HG03064 (cell line): ENCODE results near the gene MRPL54.
"Not testable (repeated sequence)": the region's sequence is repeated elsewhere in the genome, so short reads cannot be mapped to it uniquely, and the experiment has no call there.

Experiments used
- ATAC-seq: cut with Tn5 transposase; IDR thresholded peaks from one replicate; pipeline ENCODE4 v1.9.1; 2021; ENCODE audit warnings: low read depth; ENCODE audit not compliant: unreplicated experiment

MRPL54 gene

DNA sequence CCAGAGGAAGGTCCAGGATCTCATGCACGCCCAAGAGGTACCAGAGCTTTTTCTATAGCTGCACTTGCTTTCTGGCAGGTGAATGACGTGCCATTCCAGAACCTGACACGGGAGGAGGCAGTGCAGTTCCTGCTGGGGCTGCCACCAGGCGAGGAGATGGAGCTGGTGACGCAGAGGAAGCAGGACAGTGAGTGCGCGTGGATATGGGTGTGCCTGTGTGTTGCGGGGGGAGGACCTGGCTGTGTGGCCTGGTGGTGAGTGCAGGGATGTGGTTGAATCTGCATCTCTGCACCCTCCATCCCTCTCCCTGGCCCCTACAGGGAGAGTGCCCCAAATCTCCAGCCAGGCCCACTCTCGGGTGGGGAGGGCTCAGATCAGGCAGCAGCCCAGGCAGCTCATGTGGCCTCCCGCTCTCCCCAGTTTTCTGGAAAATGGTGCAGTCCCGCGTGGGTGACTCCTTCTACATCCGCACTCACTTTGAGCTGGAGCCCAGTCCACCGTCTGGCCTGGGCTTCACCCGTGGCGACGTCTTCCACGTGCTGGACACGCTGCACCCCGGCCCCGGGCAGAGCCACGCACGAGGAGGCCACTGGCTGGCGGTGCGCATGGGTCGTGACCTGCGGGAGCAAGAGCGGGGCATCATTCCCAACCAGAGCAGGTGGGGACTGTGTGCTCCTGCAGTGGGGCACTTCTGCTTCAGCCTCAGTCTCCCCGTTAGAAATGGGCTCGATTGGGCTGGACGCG, 23.8 kb upstream of the MRPL54 start:
- no peak for ATAC-seq

DNA sequence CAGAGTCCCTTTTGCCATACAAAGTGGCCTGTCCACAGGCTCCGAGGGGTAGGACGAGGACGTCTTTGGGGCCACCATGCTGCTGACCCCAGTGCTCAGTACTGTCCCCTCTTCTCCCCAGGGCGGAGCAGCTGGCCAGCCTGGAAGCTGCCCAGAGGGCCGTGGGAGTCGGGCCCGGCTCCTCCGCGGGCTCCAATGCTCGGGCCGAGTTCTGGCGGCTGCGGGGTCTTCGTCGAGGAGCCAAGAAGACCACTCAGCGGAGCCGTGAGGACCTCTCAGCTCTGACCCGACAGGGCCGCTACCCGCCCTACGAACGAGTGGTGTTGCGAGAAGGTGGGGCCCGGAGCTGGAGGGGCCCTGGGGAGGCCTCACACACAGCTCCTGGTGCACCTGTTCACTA, 22.1 kb upstream of the MRPL54 start:
- ATAC-seq: no peak

DNA sequence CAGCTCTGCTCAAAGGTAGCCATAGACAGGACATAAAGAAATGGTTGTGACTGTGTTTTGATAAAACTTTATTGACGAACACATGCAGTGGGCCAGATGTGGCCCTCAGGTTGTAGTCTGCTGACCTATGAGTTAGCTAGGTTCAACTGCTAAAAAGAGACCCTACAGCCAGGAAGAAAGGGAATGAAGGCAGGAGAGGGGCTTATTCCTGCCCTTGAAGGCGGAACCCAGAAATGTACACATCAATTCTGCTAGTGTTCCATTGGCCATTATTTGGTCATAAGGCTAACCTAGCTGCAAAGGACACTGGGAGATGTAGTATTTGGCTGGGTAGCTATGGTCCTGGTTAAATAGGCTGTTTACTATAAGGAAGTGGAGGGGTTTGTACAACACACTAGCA, 19.0 kb upstream of the MRPL54 start:
- no peak for ATAC-seq

DNA sequence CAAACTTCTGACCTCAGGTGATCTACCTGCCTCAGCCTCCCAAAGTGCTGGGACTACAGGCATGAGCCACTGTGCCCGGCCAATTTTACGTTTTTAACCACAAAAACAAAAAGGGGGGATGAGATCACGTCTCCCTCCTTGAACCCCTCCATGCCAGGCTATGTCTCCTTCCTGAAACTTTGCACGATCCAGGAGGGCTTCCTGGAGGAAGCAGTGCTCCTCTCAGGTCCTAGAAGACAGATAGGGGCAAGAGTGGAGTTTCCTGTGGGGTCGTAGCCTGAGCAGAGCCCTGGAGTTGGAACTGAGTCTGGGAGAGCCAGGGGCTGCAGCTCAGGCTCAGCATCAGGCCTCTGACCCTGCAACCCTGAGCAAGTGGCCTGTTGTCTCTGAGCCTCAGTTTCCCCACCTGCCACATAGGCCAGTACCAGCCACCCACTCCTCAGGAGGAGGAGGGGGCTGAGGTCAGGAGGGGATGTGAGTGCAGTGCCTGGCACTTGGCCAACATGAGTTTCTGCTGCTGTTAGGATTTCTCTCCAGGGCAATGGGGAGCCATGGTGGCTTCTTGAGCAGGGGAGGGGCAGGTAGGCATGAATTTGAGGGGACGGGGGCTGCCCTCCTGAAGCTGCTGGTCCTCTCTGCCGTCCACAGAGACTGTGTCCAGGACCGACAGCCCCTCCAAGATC, 17.0 kb upstream of the MRPL54 start:
- no peak for ATAC-seq

DNA sequence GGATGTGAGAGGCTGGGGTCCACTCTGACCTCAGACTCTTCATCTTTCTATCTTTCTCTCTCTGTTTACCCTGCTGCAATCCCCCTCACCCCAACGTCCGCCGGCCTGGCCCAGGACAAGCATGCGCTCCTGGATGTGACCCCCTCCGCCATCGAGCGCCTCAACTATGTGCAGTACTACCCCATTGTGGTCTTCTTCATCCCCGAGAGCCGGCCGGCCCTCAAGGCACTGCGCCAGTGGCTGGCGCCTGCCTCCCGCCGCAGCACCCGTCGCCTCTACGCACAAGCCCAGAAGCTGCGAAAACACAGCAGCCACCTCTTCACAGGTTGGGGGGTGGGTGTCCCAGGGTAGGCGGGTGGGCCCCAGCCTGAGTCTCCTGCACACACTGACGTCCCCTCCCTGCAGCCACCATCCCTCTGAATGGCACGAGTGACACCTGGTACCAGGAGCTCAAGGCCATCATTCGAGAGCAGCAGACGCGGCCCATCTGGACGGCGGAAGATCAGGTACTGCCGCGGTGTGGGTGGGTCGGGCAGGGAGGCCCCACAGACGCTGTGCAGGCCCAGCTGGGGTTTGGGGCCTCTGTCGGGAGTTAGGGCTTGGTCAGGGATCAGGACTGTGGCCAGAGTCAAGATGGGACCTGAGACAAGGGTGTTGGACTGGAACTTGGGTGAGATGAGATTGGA, 16.0 kb upstream of the MRPL54 start:
- ATAC-seq: no peak

DNA sequence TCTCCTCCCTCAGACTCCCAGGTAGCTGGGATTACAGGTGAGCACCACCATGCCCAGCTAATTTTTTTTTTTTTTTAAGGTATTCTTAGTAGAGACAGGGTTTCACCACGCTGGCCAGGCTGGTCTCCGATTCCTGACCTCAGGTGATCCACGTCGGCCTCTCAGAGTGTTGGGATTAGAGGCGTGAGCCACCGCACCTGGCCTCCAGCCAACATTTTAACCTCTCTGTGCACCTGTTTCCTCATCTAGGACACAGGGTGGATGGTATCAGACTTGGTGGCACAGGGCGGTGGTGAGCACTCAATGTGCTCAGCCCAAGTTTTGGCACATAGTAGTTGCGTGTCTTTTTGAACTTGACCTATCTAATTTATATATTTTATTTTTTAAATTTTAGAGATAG, 13.5 kb upstream of the MRPL54 start:
- ATAC-seq: no peak

GRCh38 chr19:3750211-3750610, 12.3 kb upstream of the MRPL54 start:
- ATAC-seq: no peak

DNA sequence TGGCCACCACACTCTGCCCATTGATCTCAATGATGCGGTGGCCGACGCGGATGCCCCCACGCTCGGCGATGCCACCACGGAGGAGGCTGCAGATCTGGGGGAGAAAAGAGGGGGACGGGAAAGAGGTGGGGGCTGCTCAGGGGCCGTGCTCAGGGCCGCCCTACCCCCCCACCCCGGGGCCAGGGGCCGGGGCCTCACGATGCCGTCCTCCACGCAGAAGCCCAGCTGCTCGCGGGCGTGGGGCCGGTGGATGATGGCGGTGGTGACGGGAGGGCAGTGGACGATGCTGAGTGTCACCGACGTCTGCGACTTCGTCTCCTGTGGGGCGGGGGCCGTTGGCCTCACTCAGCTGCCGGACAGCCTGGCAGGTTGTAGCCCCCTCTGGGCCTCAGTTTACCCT, 11.2 kb upstream of the MRPL54 start:
- no peak for ATAC-seq

- no peak for ATAC-seq
Measured at GRCh38 chr19:3752492-3752891, 10.0 kb upstream of the MRPL54 start.

- ATAC-seq: no peak
Measured at GRCh38 chr19:3753631-3754410, 8.7 kb upstream of the MRPL54 start.

DNA sequence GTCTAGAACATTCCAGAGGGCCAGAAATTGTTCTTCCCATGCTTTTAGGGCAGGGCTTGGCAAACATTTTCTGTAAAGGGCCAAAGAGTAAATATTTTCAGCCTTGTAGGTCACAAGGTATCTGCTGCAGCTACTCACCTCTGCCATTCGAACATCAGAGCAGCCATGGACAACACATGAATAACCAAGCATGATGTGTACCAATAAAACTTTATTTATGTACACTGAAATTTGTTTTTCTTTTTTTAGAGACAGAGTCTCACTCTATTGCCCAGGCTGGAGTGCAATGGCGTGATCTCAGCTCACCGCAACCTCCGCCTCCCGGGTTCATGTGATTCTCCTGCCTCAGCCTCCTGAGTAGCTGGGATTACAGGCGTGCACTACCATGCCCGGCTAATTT, 4.8 kb upstream of the MRPL54 start:
- not testable (repeated sequence) for ATAC-seq

DNA sequence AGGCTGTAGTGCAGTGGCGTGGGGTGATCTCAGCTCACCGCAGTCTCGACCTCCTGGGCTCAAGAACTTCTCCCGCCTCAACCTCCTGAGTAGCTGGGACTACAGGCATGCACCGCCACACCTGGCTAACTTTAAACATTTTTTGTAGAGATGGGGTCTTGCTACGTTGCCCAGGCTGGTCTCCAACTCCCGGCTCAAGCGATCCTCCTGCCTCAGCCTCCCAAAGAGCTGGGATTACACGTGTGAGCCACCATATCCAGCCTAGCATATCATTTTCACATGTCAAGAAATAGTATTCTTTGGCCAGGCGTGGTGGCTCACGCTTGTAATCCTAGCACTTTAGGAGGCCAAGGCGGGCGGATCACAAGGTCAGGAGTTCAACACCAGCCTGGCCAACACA, 4.2 kb upstream of the MRPL54 start:
- not testable (repeated sequence) for ATAC-seq

- ATAC-seq: no peak
Measured at GRCh38 chr19:3759482-3760254, 2.8 kb upstream of the MRPL54 start.

DNA sequence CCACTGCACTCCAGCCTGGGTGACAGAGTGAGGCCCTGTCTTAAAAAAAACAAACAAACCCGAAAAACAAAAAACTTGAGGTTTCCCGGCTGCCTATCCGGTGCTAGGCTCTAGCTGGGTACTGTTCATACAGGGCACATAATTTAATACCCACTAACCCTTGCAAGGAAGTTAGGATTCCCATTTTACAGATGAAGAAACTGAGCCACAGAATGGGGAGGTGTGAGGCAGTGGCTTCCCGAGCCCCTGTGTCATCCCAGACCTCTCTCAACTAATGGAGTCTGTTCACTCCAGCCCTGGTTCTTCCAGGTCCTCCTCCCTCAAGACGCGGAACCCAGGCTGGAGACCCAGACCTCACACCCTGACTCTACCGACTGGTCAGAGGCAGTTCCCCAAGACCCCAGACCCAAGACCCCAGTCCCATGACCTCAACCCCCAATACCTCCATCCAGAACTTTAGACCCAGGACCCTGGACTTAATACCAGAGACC, 1.6 kb upstream of the MRPL54 start:
- no peak for ATAC-seq

DNA sequence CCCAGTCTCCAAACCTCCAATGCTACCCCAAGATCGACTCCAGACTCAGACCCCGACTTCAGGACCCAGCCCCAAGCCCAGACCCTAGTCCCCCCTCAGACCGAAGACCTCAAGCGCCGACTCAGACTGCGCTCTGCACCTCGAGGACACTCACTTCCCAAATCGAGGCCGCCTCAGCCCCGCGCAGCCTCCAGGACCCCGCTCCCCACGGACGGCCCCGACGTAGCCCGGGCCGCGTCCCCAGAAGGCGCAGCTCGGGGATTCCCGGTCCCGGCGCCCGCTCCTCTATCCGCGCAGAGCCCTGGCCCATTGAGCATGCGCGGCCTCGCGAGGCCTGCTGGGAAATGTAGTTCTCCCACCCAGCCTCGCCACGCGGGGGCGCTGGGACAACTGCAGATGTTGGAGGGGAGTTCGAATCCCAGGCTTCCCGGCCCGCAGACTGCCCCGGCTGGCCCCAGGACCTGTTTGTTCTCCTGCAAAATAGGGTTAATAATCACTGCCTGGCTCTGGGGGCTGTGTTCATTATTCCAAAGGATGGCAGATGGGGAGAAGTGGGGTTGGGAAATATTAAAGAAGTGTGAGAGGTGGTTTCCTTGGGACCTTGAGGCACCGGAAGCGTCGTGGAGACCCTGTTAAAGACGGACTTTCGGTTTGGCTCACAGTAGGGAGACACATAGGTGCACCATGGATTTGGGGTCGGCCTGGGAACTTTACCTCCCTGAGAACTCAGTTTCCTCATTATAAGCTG, 926 bp upstream of the MRPL54 start, which contains the start of gene APBA3:
APBA3 (minus strand) TSS at position 311 of the 748 bp plus-strand sequence. CDS start 1,428 bp downstream, outside the sequence.
- no peak for ATAC-seq

- ATAC-seq: no peak
Measured at GRCh38 chr19:3762130-3762473, 380 bp upstream of the MRPL54 start.

DNA sequence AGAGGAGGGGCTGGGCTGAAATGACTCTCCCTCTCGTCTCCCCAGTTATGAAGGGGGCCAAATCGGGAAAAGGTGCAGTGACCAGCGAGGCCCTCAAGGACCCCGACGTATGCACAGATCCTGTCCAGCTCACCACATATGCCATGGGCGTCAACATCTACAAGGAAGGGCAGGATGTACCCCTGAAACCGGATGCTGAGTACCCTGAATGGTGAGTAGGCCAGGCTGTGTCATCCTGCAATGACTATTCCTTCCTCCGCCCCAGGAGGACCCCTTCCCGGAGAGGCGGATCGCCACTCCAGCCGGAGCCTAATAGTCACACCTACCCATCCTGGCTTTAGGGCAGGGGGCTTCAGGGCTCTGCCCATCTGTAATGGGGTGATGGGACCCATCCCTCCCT, 2.6 kb downstream of the MRPL54 start:
- ATAC-seq: no peak

GRCh38 chr19:3765757-3766156, 3.3 kb downstream of the MRPL54 start:
- not testable (repeated sequence) for ATAC-seq

DNA sequence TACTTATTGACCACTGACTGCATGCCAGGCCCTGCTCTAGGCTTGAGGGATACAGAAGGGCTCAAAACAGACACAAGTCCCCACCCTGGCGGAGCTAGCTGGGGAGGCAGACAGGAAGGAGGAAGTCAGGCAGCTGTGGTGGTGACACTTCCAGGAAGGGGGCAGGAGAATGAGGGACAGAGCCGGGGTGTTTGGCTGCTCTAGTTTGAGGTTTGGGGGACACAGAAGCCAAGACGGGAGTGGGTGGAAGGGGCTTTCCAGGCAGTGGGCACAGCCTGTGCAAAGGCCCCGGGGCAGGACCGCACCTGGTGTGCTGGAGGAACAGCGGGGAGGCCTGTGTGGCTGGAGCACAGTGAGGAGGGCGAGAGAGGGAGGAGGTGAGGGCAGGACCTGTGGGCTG, 4.0 kb downstream of the MRPL54 start:
- no peak for ATAC-seq
